HEK293 (cell line): ENCODE data around the gene OR4M1.

Experiments used
- CTCF ChIA-PET: fragments of 350-600 bp; formaldehyde crosslinking; extraction: SDS; loops from one replicate; lab custom pipeline; 2021; ENCODE audit warnings: antibody characterized with exemption; lab: Yijun Ruan, JAX
- POLR2A ChIA-PET: fragments of 300-600 bp; formaldehyde crosslinking; extraction: SDS; loops from one replicate; lab custom pipeline; 2020; ENCODE audit warnings: antibody characterized with exemption, inconsistent platforms; lab: Yijun Ruan, JAX
- H3K27ac ChIP-seq: fragments of 200-500 bp; sonication (Bioruptor generic); 2 replicates; pipeline ENCODE4 v1.5.1; 2014; ENCODE audit warnings: low read depth, low read length, control low read depth, inconsistent platforms; ENCODE audit errors: extremely low read depth
- H3K36me3 ChIP-seq, 2 experiments: fragments of 200-500 bp in 1 of 2; sonication (Bioruptor generic) in 1 of 2; 1 replicate in 1 of 2; 2 replicates in 1 of 2; pipeline ENCODE4 v1.5.1; 2014 to 2017; ENCODE audit warnings: inconsistent platforms in 2 of 2, low read length in 2 of 2; ENCODE audit not compliant: control insufficient read depth in 2 of 2, insufficient read depth in 1 of 2
- H3K4me1 ChIP-seq: fragments of 200-500 bp; sonication (Bioruptor generic); 2 replicates; pipeline ENCODE4 v1.5.1; 2014; ENCODE audit warnings: mild to moderate bottlenecking, low read length, inconsistent platforms; ENCODE audit not compliant: control insufficient read depth, insufficient read depth
- H3K4me3 ChIP-seq: 2 replicates; pipeline ENCODE4 v1.5.1; 2011; ENCODE audit warnings: low read depth, mild to moderate bottlenecking, control low read depth, low read length, moderate library complexity
- H3K9me3 ChIP-seq: fragments of 200-500 bp; sonication (Bioruptor generic); 2 replicates; pipeline ENCODE4 v1.5.1; 2014; ENCODE audit warnings: low read depth, low read length, inconsistent platforms; ENCODE audit not compliant: control insufficient read depth, insufficient read depth
- MZF1 ChIP-seq: fragments of 450-650 bp; formaldehyde crosslinking; IDR thresholded peaks from 2 replicates; pipeline ENCODE4 v1.5.1; 2017; ENCODE audit warnings: missing biosample characterization, missing genetic modification characterization, borderline replicate concordance
- WT1 ChIP-seq: fragments of 450-650 bp; formaldehyde crosslinking; IDR thresholded peaks from 2 replicates; pipeline ENCODE4 v1.5.1; 2016; ENCODE audit warnings: missing biosample characterization, missing genetic modification characterization
- ZBTB20 ChIP-seq: fragments of 450-650 bp; formaldehyde crosslinking; IDR thresholded peaks from 2 replicates; pipeline ENCODE4 v1.5.1; 2016; ENCODE audit warnings: missing biosample characterization, missing genetic modification characterization
- ZEB2 ChIP-seq: fragments of 450-650 bp; formaldehyde crosslinking; IDR thresholded peaks from 2 replicates; pipeline ENCODE4 v1.5.1; 2016; ENCODE audit warnings: missing biosample characterization, missing genetic modification characterization
- ZNF133 ChIP-seq: fragments of 450-650 bp; formaldehyde crosslinking; IDR thresholded peaks from 2 replicates; pipeline ENCODE4 v1.5.1; 2016; ENCODE audit warnings: missing biosample characterization, missing genetic modification characterization
- ZNF146 ChIP-seq: fragments of 450-650 bp; formaldehyde crosslinking; IDR thresholded peaks from 2 replicates; pipeline ENCODE4 v1.5.1; 2016; ENCODE audit warnings: missing biosample characterization, missing genetic modification characterization
- ZNF16 ChIP-seq: fragments of 450-650 bp; formaldehyde crosslinking; IDR thresholded peaks from 2 replicates; pipeline ENCODE4 v1.5.1; 2016; ENCODE audit warnings: low read depth, missing biosample characterization, missing genetic modification characterization
- ZNF19 ChIP-seq: fragments of 450-650 bp; formaldehyde crosslinking; IDR thresholded peaks from 2 replicates; pipeline ENCODE4; 2016; ENCODE audit warnings: missing biosample characterization, missing genetic modification characterization, low read depth
- ZNF23 ChIP-seq: fragments of 450-650 bp; formaldehyde crosslinking; IDR thresholded peaks from 2 replicates; pipeline ENCODE4 v1.5.1; 2016; ENCODE audit warnings: missing biosample characterization, missing genetic modification characterization, borderline replicate concordance
- ZNF266 ChIP-seq: fragments of 450-650 bp; formaldehyde crosslinking; IDR thresholded peaks from 2 replicates; pipeline ENCODE4 v1.5.1; 2016; ENCODE audit warnings: missing biosample characterization, missing genetic modification characterization, low read depth
- ZNF311 ChIP-seq: fragments of 450-650 bp; formaldehyde crosslinking; IDR thresholded peaks from 2 replicates; pipeline ENCODE4 v1.5.1; 2017; ENCODE audit warnings: missing biosample characterization, missing genetic modification characterization, borderline replicate concordance
- ZNF341 ChIP-seq: fragments of 450-650 bp; formaldehyde crosslinking; IDR thresholded peaks from 2 replicates; pipeline ENCODE4; 2016; ENCODE audit warnings: low read depth, missing biosample characterization, missing genetic modification characterization
- ZNF350 ChIP-seq: fragments of 450-650 bp; formaldehyde crosslinking; IDR thresholded peaks from 2 replicates; pipeline ENCODE4 v1.5.0; 2017; ENCODE audit warnings: missing biosample characterization, mild to moderate bottlenecking, missing genetic modification characterization
- ZNF404 ChIP-seq: fragments of 450-650 bp; formaldehyde crosslinking; IDR thresholded peaks from 2 replicates; pipeline ENCODE4 v1.5.1; 2017; ENCODE audit warnings: missing biosample characterization, missing genetic modification characterization
- ZNF473 ChIP-seq: fragments of 450-650 bp; formaldehyde crosslinking; IDR thresholded peaks from 2 replicates; pipeline ENCODE4 v1.5.1; 2017; ENCODE audit warnings: missing biosample characterization, missing genetic modification characterization
- ZNF514 ChIP-seq: fragments of 450-650 bp; formaldehyde crosslinking; IDR thresholded peaks from 2 replicates; pipeline ENCODE4 v1.5.1; 2016; ENCODE audit warnings: missing biosample characterization, missing genetic modification characterization
- ZNF596 ChIP-seq: fragments of 450-650 bp; IDR thresholded peaks from 2 replicates; pipeline ENCODE4 v1.5.0; 2018; ENCODE audit warnings: missing biosample characterization, mild to moderate bottlenecking, missing genetic modification characterization, moderate library complexity
- ZNF777 ChIP-seq: fragments of 450-650 bp; formaldehyde crosslinking; IDR thresholded peaks from 2 replicates; pipeline ENCODE4 v1.5.1; 2017; ENCODE audit warnings: missing biosample characterization, missing genetic modification characterization, borderline replicate concordance
- ZNF791 ChIP-seq: fragments of 450-650 bp; formaldehyde crosslinking; IDR thresholded peaks from 2 replicates; pipeline ENCODE4 v1.5.1; 2016; ENCODE audit warnings: missing biosample characterization, missing genetic modification characterization
- TF ChIP-seq, protein P1 (sequence below): fragments of 450-650 bp; formaldehyde crosslinking; IDR thresholded peaks from 2 replicates; pipeline ENCODE4 v1.5.1; 2016; ENCODE audit warnings: missing biosample characterization, missing genetic modification characterization
- TF ChIP-seq, protein P2 (sequence below): fragments of 450-650 bp; formaldehyde crosslinking; IDR thresholded peaks from 2 replicates; pipeline ENCODE4 v1.5.1; 2016; ENCODE audit warnings: missing biosample characterization, missing genetic modification characterization
- TF ChIP-seq, protein P3 (sequence below): fragments of 450-650 bp; formaldehyde crosslinking; IDR thresholded peaks from 2 replicates; pipeline ENCODE4 v1.5.1; 2016; ENCODE audit warnings: missing biosample characterization, missing genetic modification characterization
- TF ChIP-seq, protein P4 (sequence below): fragments of 450-650 bp; formaldehyde crosslinking; IDR thresholded peaks from 2 replicates; pipeline ENCODE4 v1.5.1; 2016; ENCODE audit warnings: missing biosample characterization, missing genetic modification characterization
- TF ChIP-seq, protein P5 (sequence below): fragments of 450-650 bp; formaldehyde crosslinking; IDR thresholded peaks from 2 replicates; pipeline ENCODE4 v1.5.1; 2016; ENCODE audit warnings: missing biosample characterization, missing genetic modification characterization
- TF ChIP-seq, protein P6 (sequence below): IDR thresholded peaks from 2 replicates; pipeline ENCODE4 v1.6.1; 2011; ENCODE audit warnings: mild to moderate bottlenecking, low read depth, low read length, borderline replicate concordance
- TF ChIP-seq, protein P7 (sequence below): fragments of 450-650 bp; formaldehyde crosslinking; IDR thresholded peaks from 2 replicates; pipeline ENCODE4 v1.5.1; 2016; ENCODE audit warnings: missing biosample characterization, missing genetic modification characterization

OR4M1 gene

DNA sequence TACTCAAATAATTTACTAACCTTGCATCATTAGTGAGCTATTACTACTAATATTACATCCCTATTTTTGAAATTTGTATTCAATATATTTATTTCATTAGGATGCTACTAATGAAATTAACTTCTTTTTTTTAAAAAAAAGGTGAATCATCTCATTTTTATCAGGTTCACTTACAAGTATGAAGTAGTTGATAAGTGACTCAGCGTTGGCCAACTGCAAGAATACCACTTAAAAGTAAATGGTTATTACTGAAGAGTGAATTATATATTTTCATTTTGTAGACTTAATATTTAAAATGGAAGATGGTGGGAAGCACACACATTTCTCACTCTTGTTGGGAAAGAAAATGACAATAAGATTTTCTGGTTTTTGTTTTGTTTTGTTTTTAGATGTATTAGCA, 49.9 kb downstream of the OR4M1 start (continued):
- TF ChIP-seq, protein P1, sequence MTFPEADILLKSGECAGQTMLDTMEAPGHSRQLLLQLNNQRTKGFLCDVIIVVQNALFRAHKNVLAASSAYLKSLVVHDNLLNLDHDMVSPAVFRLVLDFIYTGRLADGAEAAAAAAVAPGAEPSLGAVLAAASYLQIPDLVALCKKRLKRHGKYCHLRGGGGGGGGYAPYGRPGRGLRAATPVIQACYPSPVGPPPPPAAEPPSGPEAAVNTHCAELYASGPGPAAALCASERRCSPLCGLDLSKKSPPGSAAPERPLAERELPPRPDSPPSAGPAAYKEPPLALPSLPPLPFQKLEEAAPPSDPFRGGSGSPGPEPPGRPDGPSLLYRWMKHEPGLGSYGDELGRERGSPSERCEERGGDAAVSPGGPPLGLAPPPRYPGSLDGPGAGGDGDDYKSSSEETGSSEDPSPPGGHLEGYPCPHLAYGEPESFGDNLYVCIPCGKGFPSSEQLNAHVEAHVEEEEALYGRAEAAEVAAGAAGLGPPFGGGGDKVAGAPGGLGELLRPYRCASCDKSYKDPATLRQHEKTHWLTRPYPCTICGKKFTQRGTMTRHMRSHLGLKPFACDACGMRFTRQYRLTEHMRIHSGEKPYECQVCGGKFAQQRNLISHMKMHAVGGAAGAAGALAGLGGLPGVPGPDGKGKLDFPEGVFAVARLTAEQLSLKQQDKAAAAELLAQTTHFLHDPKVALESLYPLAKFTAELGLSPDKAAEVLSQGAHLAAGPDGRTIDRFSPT (tag by site-specific recombination): no peak
- no peak for TF ChIP-seq ZNF596 (tag by site-specific recombination)
- TF ChIP-seq WT1 (tag by site-specific recombination): no peak
- TF ChIP-seq, protein P2, sequence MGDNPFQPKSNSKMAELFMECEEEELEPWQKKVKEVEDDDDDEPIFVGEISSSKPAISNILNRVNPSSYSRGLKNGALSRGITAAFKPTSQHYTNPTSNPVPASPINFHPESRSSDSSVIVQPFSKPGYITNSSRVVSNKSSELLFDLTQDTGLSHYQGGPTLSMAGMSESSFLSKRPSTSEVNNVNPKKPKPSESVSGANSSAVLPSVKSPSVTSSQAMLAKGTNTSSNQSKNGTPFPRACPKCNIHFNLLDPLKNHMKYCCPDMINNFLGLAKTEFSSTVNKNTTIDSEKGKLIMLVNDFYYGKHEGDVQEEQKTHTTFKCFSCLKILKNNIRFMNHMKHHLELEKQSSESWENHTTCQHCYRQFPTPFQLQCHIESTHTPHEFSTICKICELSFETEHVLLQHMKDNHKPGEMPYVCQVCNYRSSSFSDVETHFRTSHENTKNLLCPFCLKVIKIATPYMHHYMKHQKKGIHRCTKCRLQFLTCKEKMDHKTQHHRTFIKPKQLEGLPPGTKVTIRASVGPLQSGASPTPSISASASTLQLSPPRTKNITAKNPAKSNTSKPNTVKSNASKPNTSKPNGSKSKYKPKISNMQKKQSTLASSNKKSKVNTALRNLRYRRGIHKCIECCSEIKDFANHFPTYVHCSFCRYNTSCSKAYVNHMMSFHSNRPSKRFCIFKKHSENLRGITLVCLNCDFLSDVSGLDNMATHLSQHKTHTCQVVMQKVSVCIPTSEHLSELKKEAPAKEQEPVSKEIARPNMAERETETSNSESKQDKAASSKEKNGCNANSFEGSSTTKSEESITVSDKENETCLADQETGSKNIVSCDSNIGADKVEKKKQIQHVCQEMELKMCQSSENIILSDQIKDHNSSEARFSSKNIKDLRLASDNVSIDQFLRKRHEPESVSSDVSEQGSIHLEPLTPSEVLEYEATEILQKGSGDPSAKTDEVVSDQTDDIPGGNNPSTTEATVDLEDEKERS (tag by site-specific recombination): no peak
- TF ChIP-seq MZF1 (tag by site-specific recombination): no peak
- no peak for TF ChIP-seq ZNF473 (tag by site-specific recombination)
- TF ChIP-seq ZNF311 (tag by site-specific recombination): no peak
- TF ChIP-seq, protein P3, sequence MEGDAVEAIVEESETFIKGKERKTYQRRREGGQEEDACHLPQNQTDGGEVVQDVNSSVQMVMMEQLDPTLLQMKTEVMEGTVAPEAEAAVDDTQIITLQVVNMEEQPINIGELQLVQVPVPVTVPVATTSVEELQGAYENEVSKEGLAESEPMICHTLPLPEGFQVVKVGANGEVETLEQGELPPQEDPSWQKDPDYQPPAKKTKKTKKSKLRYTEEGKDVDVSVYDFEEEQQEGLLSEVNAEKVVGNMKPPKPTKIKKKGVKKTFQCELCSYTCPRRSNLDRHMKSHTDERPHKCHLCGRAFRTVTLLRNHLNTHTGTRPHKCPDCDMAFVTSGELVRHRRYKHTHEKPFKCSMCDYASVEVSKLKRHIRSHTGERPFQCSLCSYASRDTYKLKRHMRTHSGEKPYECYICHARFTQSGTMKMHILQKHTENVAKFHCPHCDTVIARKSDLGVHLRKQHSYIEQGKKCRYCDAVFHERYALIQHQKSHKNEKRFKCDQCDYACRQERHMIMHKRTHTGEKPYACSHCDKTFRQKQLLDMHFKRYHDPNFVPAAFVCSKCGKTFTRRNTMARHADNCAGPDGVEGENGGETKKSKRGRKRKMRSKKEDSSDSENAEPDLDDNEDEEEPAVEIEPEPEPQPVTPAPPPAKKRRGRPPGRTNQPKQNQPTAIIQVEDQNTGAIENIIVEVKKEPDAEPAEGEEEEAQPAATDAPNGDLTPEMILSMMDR: no peak
- TF ChIP-seq ZNF16: no peak
- no peak for TF ChIP-seq ZNF791 (tag by site-specific recombination)
- TF ChIP-seq ZNF146 (tag by site-specific recombination): no peak

DNA sequence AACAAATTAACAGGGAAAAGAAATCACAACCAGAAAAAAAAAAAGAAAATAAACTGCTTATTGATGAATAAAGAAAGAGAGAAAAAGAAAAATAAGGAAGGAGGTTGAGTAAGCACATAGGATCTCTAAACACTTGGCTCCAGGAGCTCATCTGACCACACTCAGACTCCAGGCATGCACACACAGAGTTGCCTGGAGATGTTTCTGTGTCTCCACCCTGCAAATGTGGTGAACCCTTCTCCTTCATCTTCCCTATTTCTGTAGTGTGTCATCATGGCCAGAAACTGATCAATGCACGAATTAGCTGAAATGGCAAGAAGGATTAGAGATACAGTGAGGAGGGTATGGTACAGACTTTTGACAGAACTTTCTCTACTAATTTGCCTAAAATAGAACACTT, 50.5 kb downstream of the OR4M1 start:
- Histone ChIP-seq H3K4me1 (no peaks in the 10 kb centered on the region), H3K9me3 (no peaks in the 10 kb centered on the region), H3K36me3 (no peaks in the 10 kb centered on the region), H3K4me3 (no peak overlapping the region)
- POLR2A ChIA-PET: no interaction called here
- CTCF ChIA-PET: no interaction called here
- TF ChIP-seq, protein P4, sequence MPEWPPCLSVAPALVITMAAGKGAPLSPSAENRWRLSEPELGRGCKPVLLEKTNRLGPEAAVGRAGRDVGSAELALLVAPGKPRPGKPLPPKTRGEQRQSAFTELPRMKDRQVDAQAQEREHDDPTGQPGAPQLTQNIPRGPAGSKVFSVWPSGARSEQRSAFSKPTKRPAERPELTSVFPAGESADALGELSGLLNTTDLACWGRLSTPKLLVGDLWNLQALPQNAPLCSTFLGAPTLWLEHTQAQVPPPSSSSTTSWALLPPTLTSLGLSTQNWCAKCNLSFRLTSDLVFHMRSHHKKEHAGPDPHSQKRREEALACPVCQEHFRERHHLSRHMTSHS (tag by site-specific recombination): no peak
- TF ChIP-seq, protein P5, sequence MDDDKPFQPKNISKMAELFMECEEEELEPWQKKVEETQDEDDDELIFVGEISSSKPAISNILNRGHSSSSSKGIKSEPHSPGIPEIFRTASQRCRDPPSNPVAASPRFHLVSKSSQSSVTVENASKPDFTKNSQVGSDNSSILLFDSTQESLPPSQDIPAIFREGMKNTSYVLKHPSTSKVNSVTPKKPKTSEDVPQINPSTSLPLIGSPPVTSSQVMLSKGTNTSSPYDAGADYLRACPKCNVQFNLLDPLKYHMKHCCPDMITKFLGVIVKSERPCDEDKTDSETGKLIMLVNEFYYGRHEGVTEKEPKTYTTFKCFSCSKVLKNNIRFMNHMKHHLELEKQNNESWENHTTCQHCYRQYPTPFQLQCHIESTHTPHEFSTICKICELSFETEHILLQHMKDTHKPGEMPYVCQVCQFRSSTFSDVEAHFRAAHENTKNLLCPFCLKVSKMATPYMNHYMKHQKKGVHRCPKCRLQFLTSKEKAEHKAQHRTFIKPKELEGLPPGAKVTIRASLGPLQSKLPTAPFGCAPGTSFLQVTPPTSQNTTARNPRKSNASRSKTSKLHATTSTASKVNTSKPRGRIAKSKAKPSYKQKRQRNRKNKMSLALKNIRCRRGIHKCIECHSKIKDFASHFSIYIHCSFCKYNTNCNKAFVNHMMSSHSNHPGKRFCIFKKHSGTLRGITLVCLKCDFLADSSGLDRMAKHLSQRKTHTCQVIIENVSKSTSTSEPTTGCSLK (tag by site-specific recombination): no peak
- TF ChIP-seq, protein P6, sequence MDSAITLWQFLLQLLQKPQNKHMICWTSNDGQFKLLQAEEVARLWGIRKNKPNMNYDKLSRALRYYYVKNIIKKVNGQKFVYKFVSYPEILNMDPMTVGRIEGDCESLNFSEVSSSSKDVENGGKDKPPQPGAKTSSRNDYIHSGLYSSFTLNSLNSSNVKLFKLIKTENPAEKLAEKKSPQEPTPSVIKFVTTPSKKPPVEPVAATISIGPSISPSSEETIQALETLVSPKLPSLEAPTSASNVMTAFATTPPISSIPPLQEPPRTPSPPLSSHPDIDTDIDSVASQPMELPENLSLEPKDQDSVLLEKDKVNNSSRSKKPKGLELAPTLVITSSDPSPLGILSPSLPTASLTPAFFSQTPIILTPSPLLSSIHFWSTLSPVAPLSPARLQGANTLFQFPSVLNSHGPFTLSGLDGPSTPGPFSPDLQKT: no peak
- no peak for TF ChIP-seq ZNF19 (tag by site-specific recombination)
- TF ChIP-seq ZNF341 (tag by site-specific recombination): no peak
- no peak for TF ChIP-seq ZNF266 (tag by site-specific recombination)
- TF ChIP-seq ZEB2 (tag by site-specific recombination): no peak
- no peak for TF ChIP-seq ZBTB20
- TF ChIP-seq, protein P7, sequence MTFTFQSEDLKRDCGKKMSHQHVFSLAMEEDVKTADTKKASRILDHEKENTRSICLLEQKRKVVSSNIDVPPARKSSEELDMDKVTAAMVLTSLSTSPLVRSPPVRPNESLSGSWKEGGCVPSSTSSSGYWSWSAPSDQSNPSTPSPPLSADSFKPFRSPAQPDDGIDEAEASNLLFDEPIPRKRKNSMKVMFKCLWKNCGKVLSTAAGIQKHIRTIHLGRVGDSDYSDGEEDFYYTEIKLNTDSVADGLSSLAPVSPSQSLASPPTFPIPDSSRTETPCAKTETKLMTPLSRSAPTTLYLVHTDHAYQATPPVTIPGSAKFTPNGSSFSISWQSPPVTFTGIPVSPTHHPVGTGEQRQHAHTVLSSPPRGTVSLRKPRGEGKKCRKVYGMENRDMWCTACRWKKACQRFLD: no peak
- no peak for TF ChIP-seq ZNF23 (tag by site-specific recombination)
- TF ChIP-seq WT1 (tag by site-specific recombination): no peak
- no peak for TF ChIP-seq ZNF133 (tag by site-specific recombination)
- no peak for TF ChIP-seq ZNF514 (tag by site-specific recombination)
- TF ChIP-seq ZNF404 (tag by site-specific recombination): no peak
- no peak for TF ChIP-seq ZNF777 (tag by site-specific recombination)
- TF ChIP-seq ZNF350: no peak
- TF ChIP-seq, all 188 proteins: peak for 0
- H3K27ac ChIP-seq: no peak overlapping the region
